Astrocyte (in vitro differentiated cells and primary cell): ENCODE results near the gene UBAC1. TPM values are rescaled to one million over a fixed set of nuclear protein-coding genes. Genes with fewer than 3 reads are reported as not detected.

Source experiments
- DNase-seq: peaks from one replicate; pipeline ENCODE4 v3.0.0-alpha.2; 2010; ENCODE audit warnings: low read depth
- FAIRE-seq: peaks from 2 replicates; lab custom pipeline; 2011; peaks lifted over from hg19 to GRCh38; lab: Jason Lieb, UNC
- H2AFZ ChIP-seq: 2 replicates; pipeline ENCODE4 v1.6.0; 2012; ENCODE audit warnings: low read depth, low read length, inconsistent platforms
- H3K27ac ChIP-seq: 2 replicates; pipeline ENCODE4 v1.5.1; 2011; ENCODE audit warnings: low read depth, low read length, inconsistent platforms
- H3K27me3 ChIP-seq: 2 replicates; pipeline ENCODE4 v1.6.0; 2011; ENCODE audit warnings: low read length, inconsistent platforms; ENCODE audit not compliant: insufficient read depth
- H3K36me3 ChIP-seq: 2 replicates; pipeline ENCODE4 v1.5.1; 2011; ENCODE audit warnings: low read length, inconsistent platforms; ENCODE audit not compliant: insufficient read depth
- H3K4me1 ChIP-seq: 2 replicates; pipeline ENCODE4 v1.5.1; 2011; ENCODE audit warnings: low read length, inconsistent platforms; ENCODE audit not compliant: insufficient read depth
- H3K4me2 ChIP-seq: 2 replicates; pipeline ENCODE4 v1.6.0; 2012; ENCODE audit warnings: low read length, inconsistent platforms
- H3K4me3 ChIP-seq: 2 replicates; pipeline ENCODE4 v1.5.1; 2011; ENCODE audit warnings: low read depth, mild to moderate bottlenecking, low read length, inconsistent platforms; ENCODE audit not compliant: insufficient read depth
- H3K79me2 ChIP-seq: 2 replicates; pipeline ENCODE4 v1.6.0; 2012; ENCODE audit warnings: mild to moderate bottlenecking, low read length, inconsistent platforms; ENCODE audit not compliant: insufficient read depth
- H3K9ac ChIP-seq: 2 replicates; pipeline ENCODE4 v1.6.0; 2012; ENCODE audit warnings: mild to moderate bottlenecking, low read length, inconsistent platforms
- H3K9me3 ChIP-seq: 2 replicates; pipeline ENCODE4 v1.5.1; 2012; ENCODE audit warnings: low read depth, mild to moderate bottlenecking, low read length, inconsistent platforms; ENCODE audit not compliant: insufficient read depth
- H4K20me1 ChIP-seq: 2 replicates; pipeline ENCODE4 v1.6.0; 2012; ENCODE audit warnings: low read length, inconsistent platforms; ENCODE audit not compliant: insufficient read depth
- H3K27ac Mint-ChIP-seq: one replicate; pipeline ENCODE4 v1.8.0; 2021; ENCODE audit warnings: mild to moderate bottlenecking, mixed read lengths; ENCODE audit not compliant: unreplicated experiment
- H3K27me3 Mint-ChIP-seq: one replicate; pipeline ENCODE4 v1.8.0; 2021; ENCODE audit warnings: low read depth, mixed read lengths; ENCODE audit not compliant: unreplicated experiment
- H3K36me3 Mint-ChIP-seq: one replicate; pipeline ENCODE4 v1.8.0; 2021; ENCODE audit warnings: low read depth, mixed read lengths; ENCODE audit not compliant: unreplicated experiment
- H3K4me1 Mint-ChIP-seq: one replicate; pipeline ENCODE4 v1.8.0; 2021; ENCODE audit warnings: low read depth, mixed read lengths; ENCODE audit not compliant: unreplicated experiment
- H3K4me3 Mint-ChIP-seq: one replicate; pipeline ENCODE4 v1.8.0; 2021; ENCODE audit warnings: mild to moderate bottlenecking, moderate library complexity, mixed read lengths; ENCODE audit not compliant: unreplicated experiment
- H3K9me3 Mint-ChIP-seq: one replicate; pipeline ENCODE4 v1.8.0; 2021; ENCODE audit warnings: mild to moderate bottlenecking, mixed read lengths; ENCODE audit not compliant: unreplicated experiment
- EZH2 ChIP-seq: IDR thresholded peaks from 2 replicates; pipeline ENCODE4 v1.6.1; 2012; ENCODE audit warnings: mild to moderate bottlenecking, low read length, inconsistent platforms; ENCODE audit not compliant: insufficient read depth
- total RNA-seq: library from RNA; stranded (reverse); gene quantifications from 2 replicates; pipeline ENCODE4 v1.2.1, GENCODE V29; 2021
- TF ChIP-seq, protein P1 (sequence below): IDR thresholded peaks from 2 replicates; pipeline ENCODE4 v1.5.1; 2011; ENCODE audit warnings: low read depth, mild to moderate bottlenecking, inconsistent platforms, low read length, moderate library complexity; ENCODE audit not compliant: insufficient read depth

The UBAC1 gene
- total RNA-seq, 1 donor from 2014 or later: 31.8 TPM

GRCh38 chr9:135982499-135983207 lies 21.5 kb upstream of the UBAC1 start:
- H3K27ac ChIP-seq: no peak overlapping the region
- H3K27ac Mint-ChIP-seq: no peak overlapping the region
- H3K9me3 Mint-ChIP-seq: no peaks in the 10 kb centered on the region
- no peaks in the 10 kb centered on the region for H3K79me2 ChIP-seq
- H3K4me1 Mint-ChIP-seq: no peaks in the 10 kb centered on the region
- no peak overlapping the region for H2AFZ ChIP-seq
- H3K4me2 ChIP-seq: no peak overlapping the region
- no peak overlapping the region for H3K4me3 Mint-ChIP-seq
- peaks cover 17% of the 10 kb centered on the region for H3K27me3 Mint-ChIP-seq
- no peaks in the 10 kb centered on the region for H4K20me1 ChIP-seq
- no peak for DNase-seq
- no peaks in the 10 kb centered on the region for H3K4me1 ChIP-seq
- peaks cover 10% of the 10 kb centered on the region for H3K27me3 ChIP-seq
- H3K36me3 Mint-ChIP-seq: no peaks in the 10 kb centered on the region
- TF ChIP-seq, protein P1, sequence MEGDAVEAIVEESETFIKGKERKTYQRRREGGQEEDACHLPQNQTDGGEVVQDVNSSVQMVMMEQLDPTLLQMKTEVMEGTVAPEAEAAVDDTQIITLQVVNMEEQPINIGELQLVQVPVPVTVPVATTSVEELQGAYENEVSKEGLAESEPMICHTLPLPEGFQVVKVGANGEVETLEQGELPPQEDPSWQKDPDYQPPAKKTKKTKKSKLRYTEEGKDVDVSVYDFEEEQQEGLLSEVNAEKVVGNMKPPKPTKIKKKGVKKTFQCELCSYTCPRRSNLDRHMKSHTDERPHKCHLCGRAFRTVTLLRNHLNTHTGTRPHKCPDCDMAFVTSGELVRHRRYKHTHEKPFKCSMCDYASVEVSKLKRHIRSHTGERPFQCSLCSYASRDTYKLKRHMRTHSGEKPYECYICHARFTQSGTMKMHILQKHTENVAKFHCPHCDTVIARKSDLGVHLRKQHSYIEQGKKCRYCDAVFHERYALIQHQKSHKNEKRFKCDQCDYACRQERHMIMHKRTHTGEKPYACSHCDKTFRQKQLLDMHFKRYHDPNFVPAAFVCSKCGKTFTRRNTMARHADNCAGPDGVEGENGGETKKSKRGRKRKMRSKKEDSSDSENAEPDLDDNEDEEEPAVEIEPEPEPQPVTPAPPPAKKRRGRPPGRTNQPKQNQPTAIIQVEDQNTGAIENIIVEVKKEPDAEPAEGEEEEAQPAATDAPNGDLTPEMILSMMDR: no peak
- no peak for TF ChIP-seq EZH2
- no peaks in the 10 kb centered on the region for H3K36me3 ChIP-seq
- FAIRE-seq: no peak
- H3K9ac ChIP-seq: no peak overlapping the region
- H3K4me3 ChIP-seq: no peak overlapping the region
- no peaks in the 10 kb centered on the region for H3K9me3 ChIP-seq

GRCh38 chr9:135980926-135981630 lies 19.9 kb upstream of the UBAC1 start:
- Mint-ChIP-seq H3K4me1 (peaks cover 6% of the 10 kb centered on the region), H3K36me3 (no peaks in the 10 kb centered on the region), H3K4me3 (no peak overlapping the region), H3K27me3 (peaks cover 17% of the 10 kb centered on the region), H3K27ac (no peak overlapping the region), H3K9me3 (no peaks in the 10 kb centered on the region)
- H4K20me1 ChIP-seq: no peaks in the 10 kb centered on the region
- H3K4me2 ChIP-seq: no peak overlapping the region
- H3K36me3 ChIP-seq: no peaks in the 10 kb centered on the region
- H3K79me2 ChIP-seq: no peaks in the 10 kb centered on the region
- H3K4me3 ChIP-seq: no peak overlapping the region
- H3K9me3 ChIP-seq: no peaks in the 10 kb centered on the region
- H3K9ac ChIP-seq: no peak overlapping the region
- no peak for TF ChIP-seq EZH2
- TF ChIP-seq, protein P1: no peak
- H3K27me3 ChIP-seq: peaks cover 10% of the 10 kb centered on the region
- DNase-seq (no peak), FAIRE-seq (no peak)
- H3K27ac ChIP-seq: no peak overlapping the region
- H2AFZ ChIP-seq: no peak overlapping the region
- no peaks in the 10 kb centered on the region for H3K4me1 ChIP-seq
